GM12891 (cell line): ENCODE results near the gene EYS.

ENCODE experiments used
- POLR2A ChIP-seq: IDR thresholded peaks from 2 replicates; pipeline ENCODE4 v1.6.1; 2011; ENCODE audit warnings: low read depth, low read length, control low read depth
- POLR2AphosphoS5 ChIP-seq: IDR thresholded peaks from 2 replicates; pipeline ENCODE4 v1.6.1; 2011; ENCODE audit warnings: low read depth, low read length, control low read depth
- SPI1 ChIP-seq: IDR thresholded peaks from 2 replicates; pipeline ENCODE4 v1.6.1; 2011; ENCODE audit warnings: low read depth, low read length, control low read depth
- TAF1 ChIP-seq: IDR thresholded peaks from 2 replicates; pipeline ENCODE4 v1.6.1; 2011; ENCODE audit warnings: low read depth, low read length, control low read depth

DNA sequence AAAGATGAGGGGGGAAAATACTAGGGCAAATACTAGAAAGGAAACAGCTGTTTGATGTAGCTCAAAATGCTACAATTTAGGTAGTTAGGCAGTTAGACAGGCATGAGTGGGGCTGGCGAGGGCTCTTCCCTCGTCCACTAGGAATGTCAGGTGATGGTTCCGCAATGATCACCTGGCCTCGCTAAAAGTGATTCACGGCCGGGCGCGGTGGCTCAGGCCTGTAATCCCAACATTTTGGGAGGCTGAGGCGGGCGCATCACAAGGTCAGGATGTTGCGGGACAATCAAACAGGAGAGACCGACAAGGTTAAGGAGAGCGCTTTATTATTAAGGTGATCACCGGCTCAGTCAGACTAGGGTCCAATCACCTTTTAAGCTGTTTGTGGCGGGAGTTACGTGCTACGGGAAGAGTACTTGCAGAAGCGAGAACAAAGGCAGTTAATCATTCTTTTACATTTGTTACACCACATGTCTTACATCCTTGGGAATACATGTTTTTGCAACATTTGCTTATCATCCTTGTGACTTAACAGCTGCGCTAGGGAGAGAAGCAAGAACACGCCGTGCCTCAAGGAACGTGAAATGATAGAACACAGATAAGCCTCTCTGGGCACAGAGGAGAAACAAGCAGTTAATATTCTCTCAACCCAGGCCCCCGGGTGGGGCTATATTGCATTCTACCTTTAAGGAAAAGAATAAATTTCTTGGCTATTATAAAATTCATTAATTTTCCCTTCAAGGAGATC, 1025.4 kb downstream of the EYS start:
- TF ChIP-seq POLR2AphosphoS5 (no peak), POLR2A (no peak), TAF1 (no peak), SPI1 (no peak)
